Medulla oblongata (tissue), 1 donor: Measurements from ENCODE around the gene KRT36.

Experiments used
- DNase-seq: peaks from one replicate; pipeline ENCODE4 v3.0.0-alpha.2; 2015; ENCODE audit errors: extremely low spot score

The KRT36 gene

GRCh38 chr17:41439375-41439774 is 50.3 kb downstream of the KRT36 start:
- DNase-seq = no peak

GRCh38 chr17:41437769-41438168 is 51.9 kb downstream of the KRT36 start:
- DNase-seq = no peak

DNA sequence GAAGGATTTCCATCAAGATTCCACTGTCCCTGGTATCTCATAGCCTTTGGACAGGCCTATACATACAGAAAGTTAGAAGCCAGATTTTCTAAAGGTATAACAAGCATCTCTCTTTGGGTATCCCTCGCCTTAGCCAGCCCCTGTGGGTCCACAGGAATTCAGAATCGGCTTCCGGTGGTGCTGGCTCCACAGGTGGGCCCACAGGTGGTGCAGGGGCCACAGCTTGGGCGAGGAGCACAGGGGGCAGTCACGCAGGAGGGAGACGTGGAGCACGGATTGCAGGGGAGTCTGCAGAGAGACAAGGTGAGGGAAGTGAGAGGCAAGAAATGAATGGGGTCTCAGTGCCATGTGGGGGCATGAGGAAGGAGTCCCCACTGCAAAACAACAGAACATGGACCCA is 52.5 kb downstream of the KRT36 start:
- no peak for DNase-seq
